Uterus (tissue), 4 donors: ENCODE measurements around the gene RAD23B. TPM values are rescaled to one million over a fixed set of nuclear protein-coding genes. Genes with fewer than 3 reads are reported as not detected.

ENCODE experiments used
- DNase-seq, 2 donors: peaks; one replicate each; pipeline ENCODE4 v3.0.0-alpha.2; 2019 to 2020
- H3K27ac ChIP-seq, 2 donors: fragments of 200-600 bp; sonication (generic); 1 replicate in 1 of 2; 2 replicates in 1 of 2; pipeline ENCODE4 v1.5.1; 2016 to 2018
- H3K27me3 ChIP-seq, 2 donors: fragments of 200-600 bp; sonication (generic); one replicate each; pipeline ENCODE4 v1.5.1; 2018 to 2019; ENCODE audit warnings: control low read depth in 1 of 2
- H3K36me3 ChIP-seq, 2 donors: fragments of 200-600 bp; sonication (generic); one replicate each; pipeline ENCODE4 v1.5.1; 2019; ENCODE audit warnings: control low read depth in 1 of 2
- H3K4me1 ChIP-seq, 2 donors: fragments of 200-600 bp; sonication (generic); one replicate each; pipeline ENCODE4 v1.5.1; 2018 to 2019; ENCODE audit warnings: control low read depth in 1 of 2
- H3K4me3 ChIP-seq, 2 donors: fragments of 200-600 bp; sonication (generic); 1 replicate in 1 of 2; 2 replicates in 1 of 2; pipeline ENCODE4 v1.5.1; 2018 to 2019; ENCODE audit warnings: mild to moderate bottlenecking in 1 of 2
- H3K9me3 ChIP-seq, 2 donors: fragments of 200-600 bp; sonication (generic); one replicate each; pipeline ENCODE4 v1.5.1; 2019; ENCODE audit warnings: control low read depth in 1 of 2
- POLR2A ChIP-seq, 2 donors: fragments of 450-650 bp; IDR thresholded peaks; one replicate each; pipeline ENCODE4 v1.6.1; 2016; ENCODE audit warnings: antibody characterized with exemption in 2 of 2, mild to moderate bottlenecking in 1 of 2, moderate library complexity in 1 of 2
- intact Hi-C: fragments of 100-400 bp; cut with DNase I; formaldehyde crosslinking; loops from one replicate; pipeline ENCODE4 v1.15.1; 2023; ENCODE audit warnings: low total_unique reads
- total RNA-seq, 4 donors: library from RNA; depleted of rRNA in 3 of 4; stranded (reverse); fragments of >200 nt in 3 of 4; gene quantifications; one replicate each; pipeline versions ENCODE4 v1.1.0 to v1.2.4, GENCODE V29; 2014 to 2023
- TF ChIP-seq, protein P1 (sequence below), 4 experiments: fragments of 200-600 bp in 2 of 4; fragments of 450-650 bp in 2 of 4; sonication (generic) in 2 of 4; IDR thresholded peaks; one replicate each; pipeline ENCODE4 v1.5.1; 2016 to 2019; ENCODE audit warnings: antibody characterized with exemption in 4 of 4, mild to moderate bottlenecking in 2 of 4, moderate library complexity in 1 of 4
- donor health status: DM: yes; HTN: yes; CAD: no.

RAD23B gene
- total RNA-seq, 4 donors from 2014 or later: 39.5 to 92.9 (median 63.8) TPM

DNA sequence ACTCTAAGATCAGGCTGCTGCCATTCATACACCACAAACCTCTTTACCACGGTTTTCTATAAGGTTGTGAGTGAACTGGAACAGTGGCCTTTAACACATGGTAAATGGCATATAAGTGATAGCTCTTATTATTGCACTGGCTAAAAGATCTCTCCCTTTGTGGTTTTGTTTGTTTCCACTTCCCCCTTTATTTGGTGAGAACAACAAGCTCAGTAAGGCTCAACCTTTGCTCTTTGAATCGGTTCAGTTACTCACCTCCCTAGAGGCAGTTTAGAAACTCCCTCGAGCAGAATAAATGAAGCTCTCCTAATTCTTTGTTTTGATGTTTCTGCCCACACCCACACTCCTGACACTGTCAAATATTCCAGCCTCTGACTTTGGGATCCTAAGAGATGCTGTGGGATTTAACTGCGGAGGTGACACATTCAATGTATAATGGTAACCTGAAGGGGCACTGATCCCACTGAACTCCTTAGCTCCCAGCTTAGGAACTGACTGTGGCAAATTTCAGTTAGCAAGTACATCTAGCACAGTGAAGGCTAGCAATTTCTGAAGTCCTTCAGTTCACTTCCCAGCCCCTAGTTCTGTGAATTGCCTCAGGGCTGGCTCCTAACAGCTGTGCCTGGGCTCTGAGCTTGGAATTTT lies 22.5 kb upstream of the RAD23B start:
- H3K27ac ChIP-seq: no peak overlapping the region
- no peak overlapping the region for H3K4me3 ChIP-seq
- no peaks in the 10 kb centered on the region for H3K9me3 ChIP-seq
- no peaks in the 10 kb centered on the region for H3K36me3 ChIP-seq
- TF ChIP-seq, protein P1, sequence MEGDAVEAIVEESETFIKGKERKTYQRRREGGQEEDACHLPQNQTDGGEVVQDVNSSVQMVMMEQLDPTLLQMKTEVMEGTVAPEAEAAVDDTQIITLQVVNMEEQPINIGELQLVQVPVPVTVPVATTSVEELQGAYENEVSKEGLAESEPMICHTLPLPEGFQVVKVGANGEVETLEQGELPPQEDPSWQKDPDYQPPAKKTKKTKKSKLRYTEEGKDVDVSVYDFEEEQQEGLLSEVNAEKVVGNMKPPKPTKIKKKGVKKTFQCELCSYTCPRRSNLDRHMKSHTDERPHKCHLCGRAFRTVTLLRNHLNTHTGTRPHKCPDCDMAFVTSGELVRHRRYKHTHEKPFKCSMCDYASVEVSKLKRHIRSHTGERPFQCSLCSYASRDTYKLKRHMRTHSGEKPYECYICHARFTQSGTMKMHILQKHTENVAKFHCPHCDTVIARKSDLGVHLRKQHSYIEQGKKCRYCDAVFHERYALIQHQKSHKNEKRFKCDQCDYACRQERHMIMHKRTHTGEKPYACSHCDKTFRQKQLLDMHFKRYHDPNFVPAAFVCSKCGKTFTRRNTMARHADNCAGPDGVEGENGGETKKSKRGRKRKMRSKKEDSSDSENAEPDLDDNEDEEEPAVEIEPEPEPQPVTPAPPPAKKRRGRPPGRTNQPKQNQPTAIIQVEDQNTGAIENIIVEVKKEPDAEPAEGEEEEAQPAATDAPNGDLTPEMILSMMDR (IDR thresholded peaks at IDR 0.05): no peak
- TF ChIP-seq POLR2A (IDR thresholded peaks at IDR 0.05): no peak
- no peaks in the 10 kb centered on the region for H3K27me3 ChIP-seq
- intact Hi-C loops: no loop called here
- H3K4me1 ChIP-seq: no peaks in the 10 kb centered on the region
- DNase-seq: no peak

DNA sequence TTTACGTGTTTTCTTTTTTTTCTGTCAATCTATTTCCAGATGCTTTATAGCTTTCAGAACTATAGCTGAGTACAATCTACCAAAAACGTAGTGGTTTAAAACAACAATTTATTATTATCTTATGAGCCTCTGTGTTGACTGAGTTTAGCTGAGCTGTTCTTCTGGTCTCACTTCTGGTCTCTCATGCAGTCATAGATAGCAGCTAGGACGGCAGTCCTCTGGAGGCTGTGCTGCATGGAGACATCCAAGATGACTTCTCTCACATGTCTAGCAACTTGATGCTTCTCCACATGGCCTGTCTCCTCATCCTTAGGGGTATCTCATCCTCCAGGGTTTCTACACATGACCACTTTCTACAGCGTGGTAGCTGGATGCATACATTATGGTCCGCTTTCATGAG lies 22.0 kb upstream of the RAD23B start:
- Histone ChIP-seq H3K27me3 (no peaks in the 10 kb centered on the region), H3K4me3 (no peak overlapping the region), H3K36me3 (no peaks in the 10 kb centered on the region), H3K4me1 (no peaks in the 10 kb centered on the region), H3K27ac (no peak overlapping the region), H3K9me3 (no peaks in the 10 kb centered on the region)
- no peak for DNase-seq
- intact Hi-C loops: no loop called here
- TF ChIP-seq, protein P1 (IDR thresholded peaks at IDR 0.05): no peak
- TF ChIP-seq POLR2A (IDR thresholded peaks at IDR 0.05): no peak

DNA sequence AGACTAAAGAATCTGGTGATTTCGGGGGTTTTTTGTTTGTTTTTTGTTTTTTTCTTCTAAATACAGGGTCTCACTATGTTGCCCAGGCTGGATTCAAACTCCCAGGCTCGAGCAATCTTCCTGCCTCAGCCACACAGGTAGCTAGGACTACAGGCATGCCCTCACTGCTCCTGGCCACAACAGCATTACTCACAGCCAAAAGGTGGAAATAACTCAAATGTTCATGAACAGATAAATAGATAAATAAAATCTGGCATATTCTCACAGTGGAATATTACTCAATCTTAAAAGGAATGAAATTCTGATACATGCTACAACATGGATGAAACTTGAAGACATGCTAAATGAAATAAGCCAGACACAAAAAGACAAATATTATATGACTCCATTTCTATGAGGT lies 19.8 kb upstream of the RAD23B start:
- intact Hi-C loops: no loop called here
- Histone ChIP-seq H3K4me3 (no peak overlapping the region), H3K4me1 (no peaks in the 10 kb centered on the region), H3K36me3 (no peaks in the 10 kb centered on the region), H3K9me3 (no peaks in the 10 kb centered on the region), H3K27me3 (no peaks in the 10 kb centered on the region), H3K27ac (no peak overlapping the region)
- DNase-seq: no peak
- TF ChIP-seq, protein P1 (IDR thresholded peaks at IDR 0.05): no peak
- TF ChIP-seq POLR2A (IDR thresholded peaks at IDR 0.05): no peak

DNA sequence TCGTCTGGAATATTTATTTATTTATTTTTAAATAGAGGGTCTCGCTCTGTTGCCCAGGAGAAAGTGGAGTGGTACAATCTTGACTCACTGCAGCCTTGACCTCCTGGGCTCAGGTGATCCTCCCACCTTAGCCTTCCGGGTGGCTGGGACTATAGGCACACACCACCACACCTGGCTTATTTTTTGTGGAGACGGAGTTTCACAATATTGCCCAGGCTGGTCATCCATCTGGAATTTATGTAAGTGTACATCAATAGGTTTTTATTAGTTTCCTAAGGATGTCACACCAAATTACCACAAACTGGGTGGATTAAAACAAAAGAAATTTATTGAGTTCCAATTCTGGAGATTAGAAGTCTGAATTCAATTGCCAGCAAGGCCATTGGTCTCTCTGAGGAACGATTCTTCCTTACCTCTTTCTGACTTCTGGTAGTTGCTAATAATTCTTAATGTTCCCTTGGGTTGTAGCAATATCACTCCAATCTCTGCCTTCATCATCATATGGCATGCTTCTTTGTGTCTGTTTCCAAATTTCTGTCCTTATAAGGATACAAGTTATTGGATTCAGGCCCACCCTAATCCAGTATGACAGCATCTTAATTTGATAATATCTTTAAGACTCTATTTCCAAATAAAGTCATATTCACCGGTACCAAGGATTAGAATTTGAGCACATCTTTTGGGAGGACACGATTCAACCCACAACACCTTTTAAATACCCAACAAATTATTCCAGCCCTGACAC lies 16.3 kb upstream of the RAD23B start:
- H3K9me3 ChIP-seq: no peaks in the 10 kb centered on the region
- no peaks in the 10 kb centered on the region for H3K4me1 ChIP-seq
- TF ChIP-seq, protein P1 (IDR thresholded peaks at IDR 0.05): no peak
- no peak for TF ChIP-seq POLR2A (IDR thresholded peaks at IDR 0.05)
- H3K27me3 ChIP-seq: no peaks in the 10 kb centered on the region
- intact Hi-C loops: no loop called here
- H3K36me3 ChIP-seq: no peaks in the 10 kb centered on the region
- no peak overlapping the region for H3K4me3 ChIP-seq
- no peak for DNase-seq
- no peak overlapping the region for H3K27ac ChIP-seq

DNA sequence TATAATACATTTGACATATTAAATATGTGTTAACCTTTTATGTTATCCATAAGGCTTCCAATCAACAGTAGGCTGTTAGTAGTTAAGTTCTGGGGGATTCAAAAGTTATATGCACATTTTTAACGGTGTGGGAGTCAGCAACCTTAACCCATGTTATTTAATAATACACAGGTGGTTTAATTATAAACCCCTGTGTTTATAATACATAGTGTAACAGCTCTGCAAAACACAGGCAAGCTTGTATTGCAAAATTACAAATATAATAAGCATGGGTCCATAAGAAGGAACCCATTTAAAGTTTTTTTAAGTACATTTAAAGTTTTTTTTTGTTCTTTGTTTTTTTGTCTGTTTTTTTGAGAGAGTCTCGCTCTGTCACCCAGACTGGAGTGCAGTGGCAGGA lies 14.5 kb upstream of the RAD23B start:
- intact Hi-C loops: no loop called here
- H3K4me3 ChIP-seq: no peak overlapping the region
- H3K4me1 ChIP-seq: no peaks in the 10 kb centered on the region
- H3K27ac ChIP-seq: no peak overlapping the region
- no peaks in the 10 kb centered on the region for H3K9me3 ChIP-seq
- H3K36me3 ChIP-seq: no peaks in the 10 kb centered on the region
- H3K27me3 ChIP-seq: no peaks in the 10 kb centered on the region
- no peak for DNase-seq
- TF ChIP-seq, protein P1 (IDR thresholded peaks at IDR 0.05): no peak
- TF ChIP-seq POLR2A (IDR thresholded peaks at IDR 0.05): no peak
